Embryonic facial prominence (tissue), 1 donor: ENCODE data around the gene ARHGEF28.
A peak's percentile ranks its signal among the peaks of the same experiment; 100 is the strongest.

ENCODE experiments used
- DNase-seq: peaks from one replicate; pipeline ENCODE4 v3.0.0-alpha.2; 2016; ENCODE audit errors: extremely low spot score

ARHGEF28 gene, protein sequence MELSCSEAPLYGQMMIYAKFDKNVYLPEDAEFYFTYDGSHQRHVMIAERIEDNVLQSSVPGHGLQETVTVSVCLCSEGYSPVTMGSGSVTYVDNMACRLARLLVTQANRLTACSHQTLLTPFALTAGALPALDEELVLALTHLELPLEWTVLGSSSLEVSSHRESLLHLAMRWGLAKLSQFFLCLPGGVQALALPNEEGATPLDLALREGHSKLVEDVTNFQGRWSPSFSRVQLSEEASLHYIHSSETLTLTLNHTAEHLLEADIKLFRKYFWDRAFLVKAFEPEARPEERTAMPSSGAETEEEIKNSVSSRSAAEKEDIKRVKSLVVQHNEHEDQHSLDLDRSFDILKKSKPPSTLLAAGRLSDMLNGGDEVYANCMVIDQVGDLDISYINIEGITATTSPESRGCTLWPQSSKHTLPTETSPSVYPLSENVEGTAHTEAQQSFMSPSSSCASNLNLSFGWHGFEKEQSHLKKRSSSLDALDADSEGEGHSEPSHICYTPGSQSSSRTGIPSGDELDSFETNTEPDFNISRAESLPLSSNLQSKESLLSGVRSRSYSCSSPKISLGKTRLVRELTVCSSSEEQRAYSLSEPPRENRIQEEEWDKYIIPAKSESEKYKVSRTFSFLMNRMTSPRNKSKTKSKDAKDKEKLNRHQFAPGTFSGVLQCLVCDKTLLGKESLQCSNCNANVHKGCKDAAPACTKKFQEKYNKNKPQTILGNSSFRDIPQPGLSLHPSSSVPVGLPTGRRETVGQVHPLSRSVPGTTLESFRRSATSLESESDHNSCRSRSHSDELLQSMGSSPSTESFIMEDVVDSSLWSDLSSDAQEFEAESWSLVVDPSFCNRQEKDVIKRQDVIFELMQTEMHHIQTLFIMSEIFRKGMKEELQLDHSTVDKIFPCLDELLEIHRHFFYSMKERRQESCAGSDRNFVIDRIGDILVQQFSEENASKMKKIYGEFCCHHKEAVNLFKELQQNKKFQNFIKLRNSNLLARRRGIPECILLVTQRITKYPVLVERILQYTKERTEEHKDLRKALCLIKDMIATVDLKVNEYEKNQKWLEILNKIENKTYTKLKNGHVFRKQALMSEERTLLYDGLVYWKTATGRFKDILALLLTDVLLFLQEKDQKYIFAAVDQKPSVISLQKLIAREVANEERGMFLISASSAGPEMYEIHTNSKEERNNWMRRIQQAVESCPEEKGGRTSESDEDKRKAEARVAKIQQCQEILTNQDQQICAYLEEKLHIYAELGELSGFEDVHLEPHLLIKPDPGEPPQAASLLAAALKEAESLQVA (N-terminal part only)

GRCh38 chr5:73625944-73626811 lies at the start of gene ARHGEF28:
Gene ARHGEF28 (plus strand): TSS chr5:73626196. CDS start chr5:73684852, 58,656 bp downstream.
- no peak for DNase-seq

- DNase-seq: no peak
Measured at GRCh38 chr5:73582285-73583145, 43.5 kb upstream of the ARHGEF28 start.

- no peak for DNase-seq
Measured at GRCh38 chr5:73587923-73588322, 38.1 kb upstream of the ARHGEF28 start.

- peak; percentile 68 for DNase-seq
Measured at GRCh38 chr5:73591102-73591695, 34.8 kb upstream of the ARHGEF28 start.

DNA sequence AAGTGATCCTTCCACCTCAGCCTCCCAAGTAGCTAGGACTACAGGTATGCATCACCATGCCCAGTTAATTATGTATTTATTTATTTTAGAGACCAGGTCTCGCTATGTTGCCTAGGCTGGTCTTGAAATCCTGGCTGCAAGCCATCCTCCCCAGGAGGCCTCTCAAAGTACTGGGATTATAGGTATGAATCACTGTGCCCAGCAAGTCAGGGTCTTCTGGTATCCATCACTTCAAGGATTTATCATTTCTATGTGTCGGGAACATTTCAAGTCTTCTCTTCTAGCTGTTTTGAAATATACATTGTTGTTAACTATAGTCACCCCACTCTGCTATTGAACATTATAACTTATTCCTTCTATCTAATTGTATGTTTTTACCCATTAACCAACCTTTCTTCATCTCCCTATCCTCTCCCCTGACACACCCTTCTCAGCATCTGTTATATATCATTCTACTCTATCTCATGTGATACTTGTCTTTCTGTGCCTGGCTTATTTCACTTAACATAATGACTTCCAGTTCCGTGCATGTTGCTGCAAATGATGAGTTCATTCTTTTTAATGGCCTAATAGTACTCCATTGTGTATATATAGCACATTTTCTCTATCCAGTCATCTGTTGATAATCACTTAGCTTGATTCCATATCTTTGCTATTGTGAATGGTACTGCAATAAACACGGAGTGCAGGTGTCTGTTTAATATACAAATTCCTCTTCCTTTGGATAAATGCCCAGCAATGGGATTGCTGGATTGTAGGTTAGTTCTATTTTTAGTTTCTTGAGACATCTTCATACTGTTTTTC lies 34.1 kb upstream of the ARHGEF28 start:
- no peak for DNase-seq

GRCh38 chr5:73592551-73592950 lies 33.4 kb upstream of the ARHGEF28 start:
- DNase-seq: no peak

DNA sequence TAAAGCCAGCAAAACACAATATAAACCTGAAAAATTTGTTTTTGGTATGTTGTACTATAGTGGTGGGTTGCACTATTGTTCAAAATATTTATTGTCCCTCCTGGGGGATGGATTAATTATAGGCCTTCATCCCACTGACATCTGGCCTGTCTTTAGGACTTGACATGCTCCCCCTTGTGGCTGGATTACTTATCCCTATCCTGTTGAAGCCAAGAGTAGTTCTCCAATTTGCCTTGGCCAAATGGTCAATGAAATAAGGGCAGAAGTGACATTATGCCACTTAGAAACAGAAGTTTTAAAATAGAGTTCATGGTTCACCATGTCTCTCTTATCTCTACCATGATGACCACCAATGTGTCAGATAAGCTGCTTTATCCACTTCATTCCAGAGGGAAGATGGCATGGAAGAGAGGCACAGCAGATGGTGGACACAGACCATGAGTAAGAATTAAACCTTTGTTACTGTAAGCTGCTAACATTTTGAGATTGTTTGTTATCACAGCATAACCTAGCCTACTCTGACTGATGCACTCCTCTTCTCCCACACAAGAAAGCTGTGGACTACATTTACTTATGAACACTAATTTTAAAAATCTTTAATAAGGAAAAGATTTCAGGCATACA lies 29.2 kb upstream of the ARHGEF28 start:
- DNase-seq: no peak

GRCh38 chr5:73599380-73599779 lies 26.6 kb upstream of the ARHGEF28 start:
- no peak for DNase-seq

- DNase-seq: no peak
Measured at GRCh38 chr5:73603998-73604397, 22.0 kb upstream of the ARHGEF28 start.

GRCh38 chr5:73605223-73606087 lies 20.5 kb upstream of the ARHGEF28 start:
- no peak for DNase-seq

DNA sequence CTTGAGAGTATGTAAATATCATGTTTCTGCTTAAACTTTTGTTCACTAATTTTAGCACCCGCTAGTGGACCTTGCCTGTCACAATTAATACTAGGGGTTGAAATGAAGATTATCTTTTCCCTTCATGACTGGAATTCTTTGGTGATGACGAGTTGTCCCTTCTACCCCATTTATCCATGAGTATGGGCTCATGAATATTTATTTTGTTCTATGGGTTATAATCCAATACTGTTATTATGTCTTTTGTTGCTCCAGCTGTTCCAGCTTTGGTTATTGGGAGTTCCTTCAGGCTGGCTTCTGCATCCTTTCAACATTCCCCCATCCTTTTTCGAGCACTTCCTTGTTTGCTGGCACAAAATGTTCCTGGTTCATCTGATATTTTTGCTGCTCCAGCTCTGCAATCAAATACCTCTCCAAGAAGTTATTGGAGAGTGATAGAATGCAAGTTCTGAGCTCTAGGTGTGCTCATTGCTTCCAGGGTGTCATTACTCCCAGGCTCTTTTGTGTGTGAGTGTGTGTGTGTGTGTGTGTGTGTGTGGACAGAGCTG lies 19.7 kb upstream of the ARHGEF28 start:
- no peak for DNase-seq

- no peak for DNase-seq
Measured at GRCh38 chr5:73607228-73607627, 18.8 kb upstream of the ARHGEF28 start.

DNA sequence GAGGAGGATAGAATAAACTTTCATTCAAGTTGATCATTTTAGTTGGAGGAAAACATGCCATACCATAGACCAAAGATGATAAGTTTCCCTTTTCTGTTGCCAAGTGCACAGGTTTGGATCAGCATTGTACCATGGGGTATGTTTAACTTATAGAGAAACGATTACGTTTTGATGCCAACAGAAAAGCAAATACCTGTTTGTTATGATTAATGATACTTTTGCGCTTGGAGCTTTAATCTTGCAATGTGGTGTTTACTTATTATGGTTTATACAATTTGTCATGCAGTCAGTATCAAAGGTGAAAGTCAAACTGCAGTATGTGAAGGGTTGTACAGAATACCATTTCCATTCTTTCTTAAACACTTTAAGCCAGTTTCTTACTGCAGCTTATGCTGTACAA lies 13.2 kb upstream of the ARHGEF28 start:
- no peak for DNase-seq

DNA sequence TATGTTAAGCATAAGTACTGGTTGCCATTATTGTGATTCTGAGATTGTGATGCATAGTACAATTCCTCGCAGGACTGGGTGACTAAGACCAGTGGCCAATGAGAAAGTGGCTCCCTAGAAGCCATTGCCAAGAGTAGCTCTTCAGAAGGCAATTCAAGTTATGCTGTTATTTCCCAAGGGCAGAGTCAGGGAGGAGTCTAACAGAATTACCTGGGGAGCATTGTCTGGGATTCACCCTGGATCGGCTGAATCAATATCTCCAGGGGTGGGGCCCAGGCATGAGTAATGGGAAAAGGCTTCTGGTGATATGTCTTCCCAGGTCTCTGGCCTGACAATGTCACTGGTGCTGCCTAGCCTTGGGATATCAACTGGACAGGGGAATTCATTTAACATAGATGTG lies 10.9 kb upstream of the ARHGEF28 start:
- DNase-seq: no peak

DNA sequence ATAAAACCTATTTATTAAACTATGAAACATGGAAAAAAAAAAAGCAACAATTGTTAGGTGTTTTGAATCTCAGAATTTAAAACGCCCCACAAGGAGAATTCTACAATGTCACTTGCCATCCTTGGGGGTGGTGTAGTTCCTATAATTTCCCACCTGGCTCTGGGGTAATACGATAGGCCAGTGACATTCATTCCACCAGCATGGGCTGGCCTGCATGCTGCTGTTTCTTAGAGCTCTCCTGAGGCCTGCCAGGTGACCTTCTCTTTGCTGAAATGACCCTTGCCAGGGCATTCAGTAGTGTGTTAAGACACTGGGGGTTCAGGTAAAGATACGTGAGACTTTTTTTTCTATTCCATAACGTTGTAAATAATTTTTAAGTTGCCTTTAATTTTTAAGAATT lies 10.0 kb upstream of the ARHGEF28 start:
- no peak for DNase-seq

DNA sequence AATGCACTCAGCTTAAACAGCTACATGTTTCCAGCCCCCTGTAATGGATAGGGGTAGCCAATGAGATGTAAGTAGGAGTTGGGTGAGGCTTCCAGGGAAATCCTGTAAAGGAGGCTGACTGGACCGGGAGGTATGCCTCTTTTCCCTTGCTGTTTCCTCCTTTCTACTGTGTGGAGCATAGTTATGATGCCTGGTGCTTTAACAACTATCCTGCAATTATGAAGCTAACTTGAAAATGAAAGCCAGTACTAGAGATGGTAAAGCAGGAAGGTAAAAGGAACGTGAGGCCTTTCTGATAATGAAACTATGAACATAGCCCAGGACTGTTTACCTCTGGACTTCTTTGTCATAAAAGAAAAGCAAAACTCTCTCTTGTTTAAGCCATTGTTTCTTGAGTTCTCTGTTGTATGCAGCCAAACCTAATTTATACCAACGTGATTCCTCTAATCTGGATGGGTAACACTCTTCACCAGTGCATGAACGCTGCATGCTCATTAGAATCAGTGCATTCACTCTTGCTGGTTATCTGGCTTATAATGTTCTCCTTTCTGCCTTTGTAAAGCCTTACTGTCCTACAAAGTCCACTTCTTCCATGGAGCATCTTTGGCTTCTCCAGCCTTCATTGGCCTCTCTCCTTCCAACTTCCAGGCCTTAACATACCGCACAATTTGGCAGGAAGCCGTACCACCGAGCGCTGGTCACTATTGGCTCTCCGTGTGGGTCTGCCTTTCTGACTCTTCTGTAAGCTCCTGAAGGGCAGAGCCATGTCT lies 8.3 kb upstream of the ARHGEF28 start:
- no peak for DNase-seq
